WTC11 (cell line): ENCODE measurements around the gene SEMA4A. TPM values are rescaled to one million over a fixed set of nuclear protein-coding genes. Genes with fewer than 3 reads are reported as not detected.
"Not testable (repeated sequence)": the region's sequence is repeated elsewhere in the genome, so short reads cannot be mapped to it uniquely, and the experiment has no call there.

Experiments
- ATAC-seq: fragments of 200-7000 bp; cut with Tn5 transposase; 2 replicates; pipeline ENCODE4 v1.10.0; 2021; ENCODE audit warnings: mild to moderate bottlenecking, moderate library complexity
- CTCF ChIA-PET: fragments of 300-600 bp; sonication (Branson Sonifier 250); formaldehyde crosslinking; loops from one replicate; lab custom pipeline; 2021; ENCODE audit warnings: antibody characterized with exemption; lab: Charles Lee
- POLR2A ChIA-PET: fragments of 350-600 bp; sonication (Branson Sonifier 250); formaldehyde crosslinking; loops from one replicate; lab custom pipeline; 2021; ENCODE audit warnings: antibody characterized with exemption; lab: Charles Lee
- DNase-seq: peaks from one replicate; pipeline ENCODE4 v3.0.0; 2021; ENCODE audit warnings: low spot score
- H3K27ac Mint-ChIP-seq: 2 replicates; pipeline ENCODE4 v1.8.0; 2021; ENCODE audit warnings: mixed read lengths
- H3K27me3 Mint-ChIP-seq: 2 replicates; pipeline ENCODE4 v1.8.0; 2021; ENCODE audit warnings: low read depth, mild to moderate bottlenecking, moderate library complexity, mixed read lengths
- H3K36me3 Mint-ChIP-seq: 2 replicates; pipeline ENCODE4 v1.8.0; 2021; ENCODE audit warnings: mixed read lengths
- H3K4me1 Mint-ChIP-seq: 2 replicates; pipeline ENCODE4 v1.8.0; 2022; ENCODE audit warnings: mixed read lengths
- H3K4me3 Mint-ChIP-seq: 2 replicates; pipeline ENCODE4 v1.8.0; 2021; ENCODE audit warnings: mild to moderate bottlenecking, moderate library complexity, mixed read lengths
- H3K9me3 Mint-ChIP-seq: 2 replicates; pipeline ENCODE4 v1.8.0; 2021; ENCODE audit warnings: mixed read lengths
- ATF6 ChIP-seq: sonication (generic); formaldehyde crosslinking; IDR thresholded peaks from 2 replicates; pipeline ENCODE4 v1.8.1; 2023; ENCODE audit warnings: mild to moderate bottlenecking, missing genetic modification reagents
- E2F1 ChIP-seq: sonication (generic); formaldehyde crosslinking; IDR thresholded peaks from 2 replicates; pipeline ENCODE4 v1.8.0; 2022; ENCODE audit warnings: mild to moderate bottlenecking, missing genetic modification reagents
- ELF4 ChIP-seq: sonication (generic); formaldehyde crosslinking; IDR thresholded peaks from 2 replicates; pipeline ENCODE4 v1.8.1; 2022; ENCODE audit warnings: low read depth, mild to moderate bottlenecking, moderate library complexity, missing genetic modification reagents
- ESRRA ChIP-seq: sonication (generic); formaldehyde crosslinking; IDR thresholded peaks from 2 replicates; pipeline ENCODE4 v1.8.1; 2022; ENCODE audit warnings: mild to moderate bottlenecking, missing genetic modification reagents, borderline replicate concordance
- ETV6 ChIP-seq: sonication (generic); formaldehyde crosslinking; IDR thresholded peaks from 2 replicates; pipeline ENCODE4 v1.8.1; 2022; ENCODE audit warnings: mild to moderate bottlenecking, missing genetic modification reagents
- FOXP1 ChIP-seq: sonication (generic); formaldehyde crosslinking; IDR thresholded peaks from 2 replicates; pipeline ENCODE4 v1.8.0; 2022; ENCODE audit warnings: missing genetic modification reagents, mild to moderate bottlenecking, moderate library complexity, borderline replicate concordance
- MLX ChIP-seq: sonication (generic); formaldehyde crosslinking; IDR thresholded peaks from 2 replicates; pipeline ENCODE4 v1.8.1; 2023; ENCODE audit warnings: mild to moderate bottlenecking, missing genetic modification reagents, moderate library complexity
- NFATC4 ChIP-seq: fragments of 250-450 bp; sonication (Bioruptor Pico); IDR thresholded peaks from 2 replicates; pipeline ENCODE4 v1.9.0; 2021; ENCODE audit warnings: mild to moderate bottlenecking
- SOX15 ChIP-seq: fragments of 250-450 bp; sonication (Bioruptor Pico); IDR thresholded peaks from 2 replicates; pipeline ENCODE4 v1.9.0; 2021; ENCODE audit warnings: mild to moderate bottlenecking
- STAT6 ChIP-seq: sonication (generic); formaldehyde crosslinking; conservative IDR thresholded peaks from 2 replicates; pipeline ENCODE4 v1.8.1; 2023; ENCODE audit warnings: mild to moderate bottlenecking, low read depth, missing genetic modification reagents, moderate library complexity
- ZBTB21 ChIP-seq: sonication (generic); formaldehyde crosslinking; IDR thresholded peaks from 2 replicates; pipeline ENCODE4 v1.8.1; 2023; ENCODE audit warnings: mild to moderate bottlenecking, missing genetic modification reagents, borderline replicate concordance
- ZNF121 ChIP-seq: sonication (generic); formaldehyde crosslinking; IDR thresholded peaks from 2 replicates; pipeline ENCODE4 v1.8.0; 2023; ENCODE audit warnings: missing genetic modification reagents
- ZNF416 ChIP-seq: fragments of 250-450 bp; sonication (Bioruptor Pico); IDR thresholded peaks from 2 replicates; pipeline ENCODE4 v1.9.0; 2021; ENCODE audit warnings: mild to moderate bottlenecking, inconsistent platforms
- total RNA-seq: library from RNA; stranded (reverse); gene quantifications from 3 replicates; pipeline ENCODE4 v1.2.3, GENCODE V29; 2021

Gene SEMA4A
- total RNA-seq, 1 experiment from 2014 or later: 12.4 TPM

- POLR2A ChIA-PET: no interaction called here
- no peak for TF ChIP-seq ZNF416 (CRISPR knock-in tag)
- no peak for TF ChIP-seq ELF4 (CRISPR knock-in tag)
- no peak for TF ChIP-seq FOXP1
- TF ChIP-seq ZBTB21 (CRISPR knock-in tag): no peak
- no peak for TF ChIP-seq NFATC4
- no peak for TF ChIP-seq ATF6 (CRISPR knock-in tag)
- no peak for TF ChIP-seq ETV6
- peaks cover 59% of the 10 kb centered on the region for H3K4me1 Mint-ChIP-seq
- ATAC-seq (no peak), DNase-seq (no peak)
- no peaks in the 10 kb centered on the region for H3K36me3 Mint-ChIP-seq
- no peaks in the 10 kb centered on the region for H3K9me3 Mint-ChIP-seq
- H3K27me3 Mint-ChIP-seq: peaks cover 8% of the 10 kb centered on the region
- no peak overlapping the region for H3K4me3 Mint-ChIP-seq
- CTCF ChIA-PET: interaction anchor here (1.0 to 28.0 kb wide), 4 partner anchors 11 to 107 kb away, joined by 3 to 1176 read pairs (median 16); partner anchors contain the start of gene MEX3A
- peak overlapping the region; percentile 57; the same call in 1 of the 2 replicates for H3K27ac Mint-ChIP-seq
Observed at GRCh38 chr1:156118177-156118868, 35.1 kb upstream of the SEMA4A start.

- H3K4me1 Mint-ChIP-seq: peaks cover 61% of the 10 kb centered on the region
- H3K27ac Mint-ChIP-seq: 0 out of 2 replicates have a peak overlapping the region, but pooled peaks have one; percentile 29
- no peak for TF ChIP-seq E2F1 (CRISPR knock-in tag)
- TF ChIP-seq ESRRA (CRISPR knock-in tag): no peak
- no peak for TF ChIP-seq MLX
- TF ChIP-seq STAT6: no peak
- no peak for TF ChIP-seq ELF4 (CRISPR knock-in tag)
- H3K9me3 Mint-ChIP-seq: no peaks in the 10 kb centered on the region
- DNase-seq (no peak), ATAC-seq (no peak)
- peaks cover 8% of the 10 kb centered on the region for H3K27me3 Mint-ChIP-seq
- no peak overlapping the region for H3K4me3 Mint-ChIP-seq
- ChIA-PET POLR2A (no interaction called here), CTCF (interaction anchor here (1.0 to 28.0 kb wide), 3 partner anchors 10 to 54 kb away, joined by 3 to 1176 read pairs (median 29); partner anchors contain the start of gene MEX3A)
- H3K36me3 Mint-ChIP-seq: no peaks in the 10 kb centered on the region
Observed at GRCh38 chr1:156119503-156120209, 33.7 kb upstream of the SEMA4A start.

GRCh38 chr1:156120318-156120717, 33.1 kb upstream of the SEMA4A start:
- ATAC-seq: no peak
- Mint-ChIP-seq H3K36me3 (no peaks in the 10 kb centered on the region), H3K27me3 (peaks cover 5% of the 10 kb centered on the region), H3K27ac (0 out of 2 replicates have a peak overlapping the region, but pooled peaks have one; percentile 29), H3K4me1 (peaks cover 63% of the 10 kb centered on the region), H3K4me3 (no peak overlapping the region), H3K9me3 (no peaks in the 10 kb centered on the region)
- POLR2A ChIA-PET: no interaction called here
- TF ChIP-seq SOX15 (CRISPR knock-in tag): no peak
- TF ChIP-seq ZNF121 (CRISPR knock-in tag): peak; percentile 88
- CTCF ChIA-PET: interaction anchor here (0.8 to 28.0 kb wide), 4 partner anchors 9 to 94 kb away, joined by 3 to 1176 read pairs (median 16); partner anchors contain the start of gene MEX3A
- no peak for DNase-seq

- not testable (repeated sequence) for H3K4me3 Mint-ChIP-seq, H3K9me3 Mint-ChIP-seq, H3K27me3 Mint-ChIP-seq, ATAC-seq, H3K36me3 Mint-ChIP-seq, H3K27ac Mint-ChIP-seq, DNase-seq
- ChIA-PET CTCF (interaction anchor here (0.7 to 28.0 kb wide), 5 partner anchors 9 to 95 kb away, joined by 3 to 1176 read pairs (median 7); partner anchors contain the start of gene MEX3A), POLR2A (interaction anchor here (0.5 to 0.7 kb wide), 2 partner anchors 182 to 680 kb away, joined by 4 to 12 read pairs; no protein-coding TSS in a partner anchor)
- peaks cover 60% of the 10 kb centered on the region for H3K4me1 Mint-ChIP-seq
Observed at GRCh38 chr1:156121005-156121404, 32.4 kb upstream of the SEMA4A start.
